ENCODE data around the gene ATP5F1D.
"Not testable (repeated sequence)": the region's sequence is repeated elsewhere in the genome, so short reads cannot be mapped to it uniquely, and the experiment has no call there.

The ATP5F1D gene

DNA sequence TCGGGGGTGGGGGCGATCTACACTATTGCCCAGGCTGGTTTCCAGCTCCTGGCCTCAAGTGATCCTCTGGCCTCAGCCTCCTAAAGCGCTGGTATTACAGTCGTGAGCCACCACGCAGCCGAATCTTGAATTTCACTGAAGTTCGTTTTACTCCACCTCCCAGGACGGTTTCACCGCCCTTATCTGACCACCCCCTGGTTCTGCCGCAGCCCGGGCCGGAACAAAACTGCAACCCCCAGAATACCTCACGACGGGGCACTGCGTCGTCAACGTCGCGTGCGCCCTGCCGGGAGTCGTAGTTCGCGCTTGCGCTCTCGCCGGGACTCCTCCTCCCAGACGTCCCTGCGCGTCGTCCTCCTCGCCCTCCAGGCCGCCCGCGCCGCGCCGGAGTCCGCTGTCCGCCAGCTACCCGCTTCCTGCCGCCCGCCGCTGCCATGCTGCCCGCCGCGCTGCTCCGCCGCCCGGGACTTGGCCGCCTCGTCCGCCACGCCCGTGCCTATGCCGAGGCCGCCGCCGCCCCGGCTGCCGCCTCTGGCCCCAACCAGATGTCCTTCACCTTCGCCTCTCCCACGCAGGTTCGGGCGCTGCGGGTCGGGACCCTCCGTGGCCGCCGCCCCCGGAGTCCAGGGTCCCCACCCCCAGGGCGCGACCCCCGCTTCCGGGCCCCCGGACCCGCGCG, at the start of gene ATP5F1D:
ATP5F1D (plus strand) TSS at position 335 of the 679 bp plus-strand sequence; CDS start at position 435, 100 bp downstream.
- FAIRE-seq: peak; percentile 61

GRCh38 chr19:1199531-1199930, 42.0 kb upstream of the ATP5F1D start:
- no peak for FAIRE-seq

GRCh38 chr19:1200614-1201013, 40.9 kb upstream of the ATP5F1D start:
- not testable (repeated sequence) for FAIRE-seq

DNA sequence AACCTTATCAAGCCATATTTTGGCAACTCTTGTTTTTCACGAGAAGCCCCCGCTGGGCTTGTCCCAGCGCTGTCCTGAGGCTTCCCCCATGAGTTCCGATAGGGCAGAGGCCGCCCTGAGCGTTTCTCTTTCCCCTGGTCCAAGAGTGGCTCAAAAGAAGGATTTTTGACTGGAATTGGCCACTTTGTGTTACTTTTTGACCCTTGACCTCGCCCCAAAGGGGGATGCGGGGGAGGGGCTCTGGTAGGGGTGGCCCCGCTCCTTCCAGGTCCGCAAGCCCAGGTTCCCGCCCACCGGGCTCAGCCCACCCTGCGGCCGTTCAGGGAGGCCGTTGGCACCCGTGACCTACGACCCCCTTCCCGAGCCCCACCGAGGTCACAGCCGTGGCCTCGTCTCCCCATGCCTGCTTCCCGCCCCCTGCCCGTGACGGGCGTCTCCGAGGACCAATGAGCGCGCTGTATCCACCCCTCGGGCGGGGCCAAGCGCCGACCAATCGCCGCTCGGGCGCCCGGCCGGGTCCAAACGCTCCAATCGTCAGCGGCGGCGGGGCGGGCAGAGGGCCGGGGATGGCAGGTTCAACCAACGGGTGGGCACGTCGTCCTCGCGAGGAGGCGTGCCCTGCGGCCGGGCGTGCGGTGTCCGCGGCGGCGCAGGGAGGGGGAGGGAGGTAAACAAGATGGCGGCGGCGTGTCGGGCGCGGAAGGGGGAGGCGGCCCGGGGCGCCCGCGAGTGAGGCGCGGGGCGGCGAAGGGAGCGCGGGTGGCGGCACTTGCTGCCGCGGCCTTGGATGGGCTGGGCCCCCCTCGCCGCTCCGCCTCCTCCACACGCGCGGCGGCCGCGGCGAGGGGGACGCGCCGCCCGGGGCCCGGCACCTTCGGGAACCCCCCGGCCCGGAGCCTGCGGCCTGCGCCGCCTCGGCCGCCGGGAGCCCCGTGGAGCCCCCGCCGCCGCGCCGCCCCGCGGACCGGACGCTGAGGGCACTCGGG, 36.1 kb upstream of the ATP5F1D start, which contains the start of gene STK11:
STK11 (plus strand) TSS at position 665 of the 986 bp plus-strand sequence. CDS start 1,136 bp downstream, outside the sequence.
- FAIRE-seq: no peak

- FAIRE-seq: no peak
These were observed 35.2 kb upstream of the ATP5F1D start for GRCh38 chr19:1206150-1206863.

DNA sequence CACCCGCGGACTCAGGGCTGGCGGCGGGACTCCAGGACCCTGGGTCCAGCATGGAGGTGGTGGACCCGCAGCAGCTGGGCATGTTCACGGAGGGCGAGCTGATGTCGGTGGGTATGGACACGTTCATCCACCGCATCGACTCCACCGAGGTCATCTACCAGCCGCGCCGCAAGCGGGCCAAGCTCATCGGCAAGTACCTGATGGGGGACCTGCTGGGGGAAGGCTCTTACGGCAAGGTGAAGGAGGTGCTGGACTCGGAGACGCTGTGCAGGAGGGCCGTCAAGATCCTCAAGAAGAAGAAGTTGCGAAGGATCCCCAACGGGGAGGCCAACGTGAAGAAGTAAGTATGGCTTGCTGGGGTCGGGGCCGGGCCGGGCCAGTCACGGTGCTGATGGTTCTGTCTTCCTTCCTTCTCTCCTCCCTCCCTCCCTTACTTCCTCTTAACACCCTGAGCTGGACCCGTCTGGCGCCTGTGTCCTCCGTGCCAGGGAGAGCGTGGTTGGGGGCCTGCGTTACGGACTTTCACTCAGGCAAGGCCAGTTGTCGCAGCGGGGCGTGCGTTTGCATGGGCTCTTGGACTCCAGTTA, 34.6 kb upstream of the ATP5F1D start:
- FAIRE-seq: no peak

DNA sequence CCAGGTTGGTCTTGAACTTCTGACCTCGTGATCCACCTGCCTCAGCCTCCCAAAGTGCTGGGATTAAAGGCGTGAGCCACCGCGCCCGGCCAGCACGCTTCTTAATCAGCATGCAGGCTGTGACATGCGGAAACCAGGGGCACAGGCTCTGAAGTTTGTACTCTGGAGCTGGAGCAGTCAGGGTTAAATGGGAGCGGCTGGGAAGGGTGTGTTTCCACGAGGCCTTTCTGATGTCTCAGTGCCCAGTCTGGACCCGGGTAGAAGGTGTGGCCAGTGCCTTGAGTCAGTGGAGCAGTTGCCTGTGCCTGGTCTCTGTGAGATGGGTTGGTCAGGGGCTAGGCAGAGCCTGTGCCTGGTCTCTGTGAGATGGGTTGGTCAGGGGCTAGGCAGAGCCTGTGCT, 32.7 kb upstream of the ATP5F1D start:
- not testable (repeated sequence) for FAIRE-seq

DNA sequence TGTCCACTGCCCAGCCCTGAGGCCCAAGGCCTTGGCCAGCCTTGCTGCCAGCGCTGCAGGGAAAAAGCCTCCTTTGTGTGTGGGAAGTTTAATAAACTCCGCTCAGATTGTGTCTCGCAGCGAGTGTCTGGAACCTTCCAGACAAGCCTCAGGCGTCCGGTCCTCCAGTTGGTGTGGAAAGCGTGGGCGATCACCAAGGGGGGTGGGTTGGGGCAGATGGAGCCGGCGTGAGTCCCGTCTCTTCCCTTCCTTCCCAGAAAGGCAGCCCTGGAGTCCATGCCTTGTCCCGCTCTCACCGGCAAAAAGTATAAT, 31.4 kb upstream of the ATP5F1D start:
- FAIRE-seq: no peak

GRCh38 chr19:1211494-1212234, 29.9 kb upstream of the ATP5F1D start:
- no peak for FAIRE-seq

GRCh38 chr19:1213391-1214286, 27.9 kb upstream of the ATP5F1D start:
- no peak for FAIRE-seq

DNA sequence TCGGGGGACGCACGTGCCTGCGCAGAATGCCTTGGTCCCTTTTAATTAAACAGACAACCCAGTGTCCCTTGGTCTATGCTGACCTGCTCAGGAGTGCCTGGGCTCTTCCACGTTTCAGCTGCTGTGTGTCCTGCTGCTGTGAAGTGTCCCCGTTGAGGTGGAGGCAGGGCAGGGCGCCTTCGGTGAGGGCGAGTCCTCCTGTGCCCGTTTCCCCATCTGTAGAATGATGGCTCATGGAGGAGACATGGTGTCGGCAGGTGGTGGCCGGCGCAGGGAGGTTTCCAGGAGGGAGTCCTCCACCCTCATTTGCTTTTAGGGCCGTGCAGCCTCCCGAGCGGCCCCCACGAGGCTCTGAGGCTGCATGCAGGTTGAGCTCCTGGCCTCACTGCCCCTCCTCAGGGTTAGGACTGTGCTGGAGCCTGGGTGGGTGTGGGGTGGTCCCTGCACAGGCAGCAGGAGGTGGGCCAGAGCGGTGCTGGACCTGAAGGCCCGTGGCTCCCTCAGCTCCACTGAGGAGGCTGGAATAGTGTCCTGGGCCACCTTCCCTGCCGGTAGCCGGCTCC, 27.2 kb upstream of the ATP5F1D start:
- no peak for FAIRE-seq

GRCh38 chr19:1214862-1215731, 26.5 kb upstream of the ATP5F1D start:
- FAIRE-seq: no peak

DNA sequence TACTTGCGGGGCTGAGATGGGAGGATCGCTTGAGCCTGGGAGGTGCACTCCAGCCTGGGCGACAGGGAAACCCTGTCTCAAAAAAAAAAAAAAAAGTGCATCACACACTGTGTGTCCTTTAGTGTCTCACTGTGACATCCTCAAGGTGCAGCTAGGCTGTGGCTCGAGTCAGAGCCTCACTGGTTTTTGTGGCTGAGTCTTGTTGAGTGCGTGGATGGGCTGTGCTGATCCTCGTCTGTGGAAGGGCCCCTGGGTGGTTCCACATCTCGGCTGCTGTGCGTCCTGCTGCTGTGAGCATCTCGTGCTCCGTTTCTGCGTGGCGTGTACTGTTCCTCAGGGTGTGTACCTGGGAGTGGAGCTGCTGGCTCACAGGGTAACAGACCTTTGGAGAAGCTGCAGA, 24.8 kb upstream of the ATP5F1D start:
- FAIRE-seq: no peak

DNA sequence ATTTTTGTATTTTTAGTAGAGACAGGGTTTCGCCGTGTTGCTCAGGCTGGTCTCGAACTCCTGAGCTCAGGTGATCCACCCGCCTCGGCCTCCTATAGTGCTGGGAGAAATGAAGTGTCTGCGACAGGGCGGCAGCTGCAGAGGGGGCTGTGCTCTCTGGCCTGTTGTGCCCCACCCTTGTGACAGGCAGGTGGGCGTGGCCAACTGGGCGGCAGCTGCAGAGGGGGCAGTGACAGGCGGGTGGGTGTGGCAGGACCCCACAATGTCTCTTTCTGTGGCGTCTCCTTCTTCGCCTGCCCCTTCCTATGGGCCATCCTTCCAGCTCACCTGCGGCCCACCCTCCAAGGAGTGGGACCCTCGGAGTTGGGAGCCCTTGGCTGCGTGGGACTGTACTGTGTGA, 24.2 kb upstream of the ATP5F1D start:
- FAIRE-seq: no peak

DNA sequence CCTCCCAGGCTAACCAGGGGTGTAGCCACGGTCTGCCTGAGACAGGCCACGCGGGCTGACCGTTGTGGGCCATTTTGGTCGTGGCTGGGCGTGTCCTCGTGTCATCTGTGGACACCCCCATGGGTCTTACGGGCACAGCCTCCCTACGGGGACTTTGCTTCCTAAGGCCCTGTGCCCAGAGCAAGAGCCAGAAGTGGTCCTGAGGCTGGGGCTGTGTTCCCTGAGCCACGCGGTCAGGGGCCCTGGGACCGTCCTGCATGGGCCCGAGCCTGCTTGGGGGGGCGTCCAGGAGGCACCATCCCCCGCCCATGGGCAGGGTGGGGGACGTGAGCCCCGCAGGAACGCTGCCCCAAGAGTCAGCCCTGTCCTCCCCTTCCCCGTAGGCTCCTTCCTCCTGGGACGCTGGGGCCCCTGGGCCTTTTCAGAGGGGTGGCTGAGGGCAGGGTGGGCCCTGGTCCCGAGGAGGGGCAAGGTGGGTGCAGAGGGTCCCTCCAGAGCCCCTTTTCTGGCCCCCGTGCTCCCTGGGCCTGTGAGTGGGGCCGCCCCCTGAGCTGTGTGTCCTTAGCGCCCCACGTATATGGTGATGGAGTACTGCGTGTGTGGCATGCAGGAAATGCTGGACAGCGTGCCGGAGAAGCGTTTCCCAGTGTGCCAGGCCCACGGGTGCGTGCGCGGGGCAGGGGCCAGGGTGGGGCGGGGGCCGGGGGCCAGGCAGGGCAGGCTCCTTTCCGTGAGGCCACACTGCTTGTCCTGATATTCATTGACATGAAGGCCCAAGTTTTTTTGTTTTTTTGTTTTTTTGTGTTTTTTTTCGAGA, 22.6 kb upstream of the ATP5F1D start:
- no peak for FAIRE-seq

- no peak for FAIRE-seq
These were observed 21.6 kb upstream of the ATP5F1D start for GRCh38 chr19:1219786-1220476.

- no peak for FAIRE-seq
These were observed 21.0 kb upstream of the ATP5F1D start for GRCh38 chr19:1220477-1220930.

All from endometrium (tissue), 2 donors.